Measurements from ENCODE around the gene TRMT1. TPM values are rescaled to one million over a fixed set of nuclear protein-coding genes. Genes with fewer than 3 reads are reported as not detected.

TRMT1 gene
- polyA plus RNA-seq, 3 donors = 14.5 to 94.7 (median 14.5) TPM

DNA sequence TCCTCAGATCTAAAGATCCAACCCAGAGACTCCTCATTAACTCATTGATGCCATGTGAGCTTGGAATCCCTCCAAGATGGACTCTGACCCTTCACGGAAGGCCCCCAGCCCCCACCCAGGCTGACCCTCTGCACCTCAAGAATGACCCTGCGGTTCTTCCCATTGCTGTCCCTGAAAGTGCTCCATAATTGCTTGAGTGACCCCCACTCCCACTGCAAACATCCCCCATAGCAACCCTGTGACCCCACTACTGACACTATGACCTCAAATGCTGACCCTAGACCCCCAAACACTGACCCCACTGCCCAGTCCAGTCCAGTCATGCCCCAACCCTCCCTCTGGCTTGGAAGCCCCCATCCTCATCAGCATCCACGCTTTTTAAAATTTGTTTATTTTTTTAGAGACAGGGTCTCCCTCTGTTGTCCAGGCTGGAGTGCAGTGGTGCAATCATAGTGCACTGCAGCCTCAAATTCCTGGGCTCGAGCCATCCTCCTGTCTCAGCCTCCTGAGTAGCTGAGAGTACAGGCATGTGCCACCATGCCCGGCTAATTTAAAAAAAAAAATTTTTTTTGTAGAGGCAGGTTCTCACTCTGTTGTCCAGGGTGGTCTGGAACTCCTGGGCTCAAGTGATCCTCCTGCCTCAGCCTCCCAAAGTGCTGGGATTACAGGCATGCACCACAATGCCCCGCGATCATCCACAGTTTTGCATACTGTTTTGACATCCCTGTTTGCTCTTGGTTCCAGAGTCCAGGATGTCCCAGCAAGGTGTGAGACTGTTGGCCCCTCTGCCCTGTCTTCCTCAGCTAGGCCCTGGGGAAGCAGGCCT, 14.7 kb downstream of the TRMT1 start:
- 1% methylated on average over 6 of the region's 7 CpGs for WGBS (ENCODE audit: insufficient coverage)
- H3K79me2 ChIP-seq (ENCODE audit: insufficient read depth, low read length) = peaks cover 79% of the 10 kb centered on the region
- H3K9me3 Mint-ChIP-seq = no peaks in the 10 kb centered on the region
- no peaks in the 10 kb centered on the region for H3K27me3 ChIP-seq (ENCODE audit: control insufficient read depth in 2 of 2, insufficient read depth in 2 of 2, low read length in 2 of 2)
- intact Hi-C loops (cut with micrococcal nuclease) = loop anchor here (5.0 kb wide), 1 partner anchor 50 kb away; the partner anchor contains the start of genes IER2 (in 2 of the 2) and STX10 (in 2 of the 2)
- no peaks in the 10 kb centered on the region for H3K9me3 ChIP-seq (replicated peaks in 1 of 2; ENCODE audit: control insufficient read depth in 1 of 2, insufficient read depth in 1 of 2, low read length in 2 of 2)
- H2AFZ ChIP-seq (ENCODE audit: insufficient read depth, low read depth, low read length, poor library complexity, severe bottlenecking) = no peak overlapping the region
- peak overlapping the region; percentile 100 for H3K4me2 ChIP-seq (replicated peaks; ENCODE audit: extremely low read depth, low read length, poor library complexity, severe bottlenecking)
- peaks cover 0 to 1% (median 1%) of the 10 kb centered on the region in 3 donors for H3K27me3 Mint-ChIP-seq (ENCODE audit: low read depth in 3 of 3)
- no peak for DNase-seq
- peak overlapping the region; percentile 87 to 97 for H3K4me3 Mint-ChIP-seq
- peaks cover 65 to 85% of the 10 kb centered on the region in 2 donors for H3K4me1 ChIP-seq (ENCODE audit: control insufficient read depth in 1 of 2, insufficient read depth in 2 of 2, low read length in 2 of 2)
- H3K9ac ChIP-seq (ENCODE audit: insufficient read depth, low read length, poor library complexity, severe bottlenecking) = peak overlapping the region; percentile 86
- peaks cover 27% of the 10 kb centered on the region for H4K20me1 ChIP-seq (ENCODE audit: insufficient read depth, low read length)
- peak overlapping the region; percentile 51 to 92 (median 84) for H3K4me3 ChIP-seq (replicated peaks in 1 of 3; ENCODE audit: low read depth in 2 of 3, low read length in 3 of 3)
- peak overlapping the region; percentile 90 to 98 for H3K27ac ChIP-seq (ENCODE audit: low read depth in 1 of 2, low read length in 2 of 2)
- H3K36me3 Mint-ChIP-seq = peaks cover 7 to 9% of the 10 kb centered on the region in 2 donors
- peaks cover 59% of the 10 kb centered on the region for H3K4me1 Mint-ChIP-seq
- H3K36me3 ChIP-seq (replicated peaks in 1 of 2; ENCODE audit: control insufficient read depth in 1 of 2, insufficient read depth in 2 of 2, low read length in 2 of 2) = peaks cover 3 to 11% of the 10 kb centered on the region in 2 donors
- H3K27ac Mint-ChIP-seq = peak overlapping the region; percentile 90 to 93 (median 92)
- TF ChIP-seq, protein P1, sequence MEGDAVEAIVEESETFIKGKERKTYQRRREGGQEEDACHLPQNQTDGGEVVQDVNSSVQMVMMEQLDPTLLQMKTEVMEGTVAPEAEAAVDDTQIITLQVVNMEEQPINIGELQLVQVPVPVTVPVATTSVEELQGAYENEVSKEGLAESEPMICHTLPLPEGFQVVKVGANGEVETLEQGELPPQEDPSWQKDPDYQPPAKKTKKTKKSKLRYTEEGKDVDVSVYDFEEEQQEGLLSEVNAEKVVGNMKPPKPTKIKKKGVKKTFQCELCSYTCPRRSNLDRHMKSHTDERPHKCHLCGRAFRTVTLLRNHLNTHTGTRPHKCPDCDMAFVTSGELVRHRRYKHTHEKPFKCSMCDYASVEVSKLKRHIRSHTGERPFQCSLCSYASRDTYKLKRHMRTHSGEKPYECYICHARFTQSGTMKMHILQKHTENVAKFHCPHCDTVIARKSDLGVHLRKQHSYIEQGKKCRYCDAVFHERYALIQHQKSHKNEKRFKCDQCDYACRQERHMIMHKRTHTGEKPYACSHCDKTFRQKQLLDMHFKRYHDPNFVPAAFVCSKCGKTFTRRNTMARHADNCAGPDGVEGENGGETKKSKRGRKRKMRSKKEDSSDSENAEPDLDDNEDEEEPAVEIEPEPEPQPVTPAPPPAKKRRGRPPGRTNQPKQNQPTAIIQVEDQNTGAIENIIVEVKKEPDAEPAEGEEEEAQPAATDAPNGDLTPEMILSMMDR (IDR thresholded peaks at IDR 0.05) = peak; percentile 10

- no peak for DNase-seq
- H3K4me3 ChIP-seq (replicated peaks in 1 of 3; ENCODE audit: low read depth in 2 of 3, low read length in 3 of 3) = peak overlapping the region; percentile 51 to 92 (median 84)
- H3K4me1 ChIP-seq (ENCODE audit: control insufficient read depth in 1 of 2, insufficient read depth in 2 of 2, low read length in 2 of 2) = peaks cover 70 to 89% of the 10 kb centered on the region in 2 donors
- H3K4me1 Mint-ChIP-seq = peaks cover 58% of the 10 kb centered on the region
- peaks cover 81% of the 10 kb centered on the region for H3K79me2 ChIP-seq (ENCODE audit: insufficient read depth, low read length)
- H3K9ac ChIP-seq (ENCODE audit: insufficient read depth, low read length, poor library complexity, severe bottlenecking) = peak overlapping the region; percentile 86
- intact Hi-C loops (cut with micrococcal nuclease) = loop anchor here (5.0 kb wide), 1 partner anchor 51 kb away; the partner anchor contains the start of genes IER2 (in 2 of the 2) and STX10 (in 2 of the 2)
- H3K9me3 Mint-ChIP-seq = no peaks in the 10 kb centered on the region
- H3K4me3 Mint-ChIP-seq = peak overlapping the region; percentile 87 to 97
- peaks cover 27% of the 10 kb centered on the region for H4K20me1 ChIP-seq (ENCODE audit: insufficient read depth, low read length)
- H3K36me3 ChIP-seq (replicated peaks in 1 of 2; ENCODE audit: control insufficient read depth in 1 of 2, insufficient read depth in 2 of 2, low read length in 2 of 2) = peaks cover 3 to 11% of the 10 kb centered on the region in 2 donors
- peak overlapping the region; percentile 90 to 97 (median 92) for H3K27ac Mint-ChIP-seq
- H3K9me3 ChIP-seq (replicated peaks in 1 of 2; ENCODE audit: control insufficient read depth in 1 of 2, insufficient read depth in 1 of 2, low read length in 2 of 2) = no peaks in the 10 kb centered on the region
- H3K4me2 ChIP-seq (replicated peaks; ENCODE audit: extremely low read depth, low read length, poor library complexity, severe bottlenecking) = peak overlapping the region; percentile 100
- peak overlapping the region; percentile 90 to 98 for H3K27ac ChIP-seq (ENCODE audit: low read depth in 1 of 2, low read length in 2 of 2)
- no peaks in the 10 kb centered on the region for H3K27me3 ChIP-seq (ENCODE audit: control insufficient read depth in 2 of 2, insufficient read depth in 2 of 2, low read length in 2 of 2)
- H3K27me3 Mint-ChIP-seq (ENCODE audit: low read depth in 3 of 3) = peaks cover 0 to 1% (median 1%) of the 10 kb centered on the region in 3 donors
- H3K36me3 Mint-ChIP-seq = peaks cover 7 to 9% of the 10 kb centered on the region in 2 donors
- no peak overlapping the region for H2AFZ ChIP-seq (ENCODE audit: insufficient read depth, low read depth, low read length, poor library complexity, severe bottlenecking)
- TF ChIP-seq, protein P1 (IDR thresholded peaks at IDR 0.05) = peak; percentile 59
- 0% methylated on average over 8 of the region's 18 CpGs for WGBS (ENCODE audit: insufficient coverage)
Observed at GRCh38 chr19:13100841-13101589, 15.5 kb downstream of the TRMT1 start.

Measured in CD14-positive monocyte (primary cell).